AG09309 (cell line): ENCODE results near the gene VPS13D.

ENCODE experiments used
- DNase-seq: peaks from one replicate; pipeline ENCODE4 v3.0.0-alpha.2; 2010; ENCODE audit warnings: low read depth
- H3K4me3 ChIP-seq: 2 replicates; pipeline ENCODE4 v1.5.1; 2011; ENCODE audit warnings: mild to moderate bottlenecking, low read depth, low read length, moderate library complexity; ENCODE audit not compliant: control insufficient read depth
- TF ChIP-seq, protein P1 (sequence below): IDR thresholded peaks from 2 replicates; pipeline ENCODE4 v1.5.1; 2011; ENCODE audit warnings: mild to moderate bottlenecking, low read depth, low read length, inconsistent platforms; ENCODE audit not compliant: insufficient read depth, control insufficient read depth; ENCODE audit errors: missing control alignments

VPS13D gene

DNA sequence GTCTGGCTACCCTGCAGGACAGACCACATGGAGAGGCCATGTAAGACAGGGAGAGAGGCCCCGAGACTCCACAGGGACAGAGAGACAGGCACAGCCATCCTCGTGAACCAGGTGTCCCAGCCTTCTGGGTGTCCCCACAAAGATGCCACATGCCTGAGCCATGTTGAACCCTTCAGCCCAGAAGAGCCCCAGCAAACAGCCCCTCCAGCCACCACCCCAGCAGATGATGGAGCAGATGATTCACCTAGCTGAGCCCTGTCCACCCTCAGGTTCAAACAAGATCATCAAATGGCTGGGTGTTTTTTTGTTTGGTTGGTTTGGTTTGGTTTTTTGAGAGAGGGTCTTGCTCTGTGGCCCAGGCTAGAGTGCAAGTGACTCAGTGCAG is 309.5 kb downstream of the VPS13D start:
- no peak for DNase-seq
- H3K4me3 ChIP-seq, result no peak overlapping the region
- TF ChIP-seq, protein P1, sequence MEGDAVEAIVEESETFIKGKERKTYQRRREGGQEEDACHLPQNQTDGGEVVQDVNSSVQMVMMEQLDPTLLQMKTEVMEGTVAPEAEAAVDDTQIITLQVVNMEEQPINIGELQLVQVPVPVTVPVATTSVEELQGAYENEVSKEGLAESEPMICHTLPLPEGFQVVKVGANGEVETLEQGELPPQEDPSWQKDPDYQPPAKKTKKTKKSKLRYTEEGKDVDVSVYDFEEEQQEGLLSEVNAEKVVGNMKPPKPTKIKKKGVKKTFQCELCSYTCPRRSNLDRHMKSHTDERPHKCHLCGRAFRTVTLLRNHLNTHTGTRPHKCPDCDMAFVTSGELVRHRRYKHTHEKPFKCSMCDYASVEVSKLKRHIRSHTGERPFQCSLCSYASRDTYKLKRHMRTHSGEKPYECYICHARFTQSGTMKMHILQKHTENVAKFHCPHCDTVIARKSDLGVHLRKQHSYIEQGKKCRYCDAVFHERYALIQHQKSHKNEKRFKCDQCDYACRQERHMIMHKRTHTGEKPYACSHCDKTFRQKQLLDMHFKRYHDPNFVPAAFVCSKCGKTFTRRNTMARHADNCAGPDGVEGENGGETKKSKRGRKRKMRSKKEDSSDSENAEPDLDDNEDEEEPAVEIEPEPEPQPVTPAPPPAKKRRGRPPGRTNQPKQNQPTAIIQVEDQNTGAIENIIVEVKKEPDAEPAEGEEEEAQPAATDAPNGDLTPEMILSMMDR, result no peak

DNA sequence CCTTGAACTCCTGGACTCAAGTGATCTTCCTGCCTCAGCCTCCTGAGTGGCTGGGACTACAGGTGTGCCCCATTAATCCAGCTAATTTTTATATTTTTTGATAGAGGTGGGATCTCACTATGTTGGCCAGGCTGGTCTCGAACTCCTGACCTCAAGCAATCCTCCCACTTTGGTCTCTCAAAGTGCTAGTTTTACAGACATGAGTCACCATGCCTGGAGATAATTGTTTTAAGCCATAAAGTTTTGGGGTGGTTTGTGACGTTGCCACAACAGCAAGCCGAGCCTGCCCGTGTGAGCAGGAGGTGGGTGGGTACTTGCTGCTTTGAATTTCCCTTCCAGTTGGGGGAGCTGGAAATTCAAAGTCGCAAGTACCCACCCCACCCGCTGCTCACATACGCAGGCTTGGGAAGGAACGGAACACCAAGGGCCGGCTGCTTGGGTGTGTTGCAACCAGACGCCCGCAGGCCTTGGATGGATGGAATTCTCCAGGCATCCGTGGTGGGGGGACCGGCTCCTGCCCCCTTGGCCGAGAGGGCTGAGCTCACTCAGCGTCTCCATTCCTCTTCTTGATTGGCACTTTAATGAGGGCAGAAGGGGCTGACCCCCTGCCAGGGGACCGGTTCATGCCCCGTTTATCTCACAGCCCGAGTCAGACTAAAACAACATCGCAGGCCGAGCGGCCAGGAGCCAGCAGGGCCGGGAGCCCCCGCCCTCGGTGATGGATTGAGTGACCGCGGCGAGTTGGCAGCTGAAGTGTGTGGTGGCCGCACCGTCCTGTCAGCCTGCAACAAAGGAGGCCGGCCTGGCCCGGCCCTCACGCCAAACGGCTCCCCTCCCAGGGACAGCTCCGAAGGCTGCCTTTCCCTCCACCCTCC is 310.1 kb downstream of the VPS13D start:
- peak; percentile 96 for DNase-seq
- TF ChIP-seq, protein P1, result no peak

DNA sequence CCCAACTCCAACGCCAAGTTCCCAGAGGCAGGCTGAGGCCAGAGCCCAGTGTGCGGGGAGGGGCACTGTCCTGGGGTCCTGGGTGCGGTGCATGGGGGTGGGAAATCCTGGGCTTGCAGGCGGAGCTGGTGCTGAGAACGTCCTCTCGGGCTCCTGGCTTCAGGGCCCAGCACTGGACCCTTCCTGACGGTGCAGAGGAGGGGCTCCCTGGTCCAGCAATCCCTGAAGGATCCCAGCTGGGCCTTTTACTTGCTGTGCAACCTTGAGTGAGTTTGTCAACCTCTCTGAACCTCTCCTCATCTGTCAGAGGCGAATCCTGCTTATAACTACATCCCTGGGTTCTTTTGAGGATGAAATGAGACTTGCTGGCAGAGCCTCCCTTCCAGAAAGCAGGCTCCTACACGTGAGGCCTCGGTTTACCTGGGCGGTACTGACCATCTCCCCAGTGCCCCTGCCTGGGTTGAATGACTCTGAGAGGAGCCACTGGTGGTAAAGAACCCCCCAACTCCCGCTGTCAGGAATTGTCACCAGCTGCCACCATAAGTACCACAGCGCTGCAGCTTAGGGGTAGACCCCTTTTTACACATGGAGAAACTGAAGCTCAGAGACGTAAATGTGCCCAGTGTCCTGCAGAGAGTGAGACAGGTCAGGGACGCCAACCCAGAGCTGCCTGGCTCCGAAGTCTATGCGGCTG is 310.9 kb downstream of the VPS13D start:
- no peak for DNase-seq
- H3K4me3 ChIP-seq, result no peak overlapping the region
- TF ChIP-seq, protein P1, result no peak

More for the DNA sequence above, 310.1 kb downstream of the VPS13D start:
- H3K4me3 ChIP-seq, result no peak overlapping the region

GRCh38 chr1:12541274-12542137 is 311.7 kb downstream of the VPS13D start:
- no peak overlapping the region for H3K4me3 ChIP-seq
- DNase-seq, result no peak
- TF ChIP-seq, protein P1, result no peak

DNA sequence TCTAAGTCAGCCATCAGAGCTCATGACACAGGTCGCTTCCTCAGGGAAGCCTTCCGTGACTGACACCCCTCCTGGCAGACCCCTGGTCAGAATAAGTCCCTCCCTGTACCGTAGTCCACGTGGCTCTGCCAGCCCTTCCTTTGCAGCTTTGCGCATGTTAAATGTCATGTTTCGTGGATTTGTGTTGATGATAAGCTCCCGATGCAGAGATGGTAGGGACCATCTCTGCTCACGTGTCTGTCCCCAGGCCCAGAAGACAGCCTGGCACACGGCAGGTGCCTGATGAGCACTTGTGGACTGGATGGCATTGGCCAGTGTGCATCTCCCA is 312.3 kb downstream of the VPS13D start:
- DNase-seq, result no peak
- no peak overlapping the region for H3K4me3 ChIP-seq
- TF ChIP-seq, protein P1, result no peak

DNA sequence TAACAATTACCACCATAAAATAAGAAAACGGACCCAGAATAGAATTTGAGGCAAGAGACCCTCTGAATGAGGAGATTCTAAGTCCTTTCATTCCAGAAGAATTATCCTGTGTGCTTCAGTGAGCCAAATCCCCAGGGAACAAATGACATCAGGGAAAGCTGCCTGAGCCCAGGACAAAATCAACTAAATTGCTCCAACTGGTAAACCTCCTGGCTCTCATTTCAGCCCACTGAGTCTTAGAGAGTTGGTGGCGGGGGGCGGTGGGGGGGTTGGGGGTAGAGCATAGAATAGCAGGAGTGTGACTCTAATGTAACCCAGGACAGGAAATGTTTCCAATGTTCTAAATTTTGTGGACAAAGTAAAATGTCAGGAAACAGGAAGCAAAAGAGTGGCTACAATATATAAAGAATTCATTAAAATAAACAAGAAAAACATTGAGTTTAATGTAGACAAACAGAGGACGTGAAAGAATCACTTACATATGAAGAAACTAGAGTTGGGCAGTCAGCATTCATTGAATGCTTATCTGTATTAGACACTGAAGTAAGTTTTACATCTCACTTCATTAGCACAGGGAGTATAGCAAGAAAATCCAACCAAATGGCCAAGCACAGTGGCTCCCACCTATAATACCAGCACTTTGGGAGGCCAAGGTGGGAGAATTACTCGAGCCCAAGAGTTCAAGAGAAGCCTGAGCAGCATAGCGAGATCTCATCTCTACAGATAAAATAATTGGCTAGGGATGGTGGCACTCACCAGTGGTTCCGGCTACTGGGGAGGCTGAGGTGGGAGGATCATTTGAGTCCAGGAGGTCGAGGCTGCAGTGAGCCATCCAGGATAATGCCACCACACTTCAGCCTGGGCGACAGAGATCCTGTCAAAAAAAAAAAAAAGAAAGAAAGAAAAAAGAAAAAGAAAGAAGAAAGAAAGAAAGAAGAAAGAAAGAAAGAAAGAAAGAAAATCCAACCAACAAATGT is 313.1 kb downstream of the VPS13D start:
- DNase-seq, result no peak

More for the DNA sequence above, 313.1 kb downstream of the VPS13D start:
- TF ChIP-seq, protein P1, result no peak
- H3K4me3 ChIP-seq, result no peak overlapping the region
